HEK293 (cell line): ENCODE measurements around the gene CCR3.

Experiments
- CTCF ChIA-PET: fragments of 350-600 bp; formaldehyde crosslinking; extraction: SDS; loops from one replicate; lab custom pipeline; 2021; ENCODE audit warnings: antibody characterized with exemption; lab: Yijun Ruan, JAX
- POLR2A ChIA-PET: fragments of 300-600 bp; formaldehyde crosslinking; extraction: SDS; loops from one replicate; lab custom pipeline; 2020; ENCODE audit warnings: antibody characterized with exemption, inconsistent platforms; lab: Yijun Ruan, JAX
- H3K27ac ChIP-seq: fragments of 200-500 bp; sonication (Bioruptor generic); 2 replicates; pipeline ENCODE4 v1.5.1; 2014; ENCODE audit warnings: low read depth, low read length, control low read depth, inconsistent platforms; ENCODE audit errors: extremely low read depth
- H3K36me3 ChIP-seq, 2 experiments: fragments of 200-500 bp in 1 of 2; sonication (Bioruptor generic) in 1 of 2; 1 replicate in 1 of 2; 2 replicates in 1 of 2; pipeline ENCODE4 v1.5.1; 2014 to 2017; ENCODE audit warnings: inconsistent platforms in 2 of 2, low read length in 2 of 2; ENCODE audit not compliant: control insufficient read depth in 2 of 2, insufficient read depth in 1 of 2
- H3K4me1 ChIP-seq: fragments of 200-500 bp; sonication (Bioruptor generic); 2 replicates; pipeline ENCODE4 v1.5.1; 2014; ENCODE audit warnings: mild to moderate bottlenecking, low read length, inconsistent platforms; ENCODE audit not compliant: control insufficient read depth, insufficient read depth
- H3K4me3 ChIP-seq: 2 replicates; pipeline ENCODE4 v1.5.1; 2011; ENCODE audit warnings: low read depth, mild to moderate bottlenecking, control low read depth, low read length, moderate library complexity
- H3K9me3 ChIP-seq: fragments of 200-500 bp; sonication (Bioruptor generic); 2 replicates; pipeline ENCODE4 v1.5.1; 2014; ENCODE audit warnings: low read depth, low read length, inconsistent platforms; ENCODE audit not compliant: control insufficient read depth, insufficient read depth
- GLI4 ChIP-seq: fragments of 450-650 bp; formaldehyde crosslinking; IDR thresholded peaks from 2 replicates; pipeline ENCODE4 v1.5.1; 2016; ENCODE audit warnings: missing biosample characterization, missing genetic modification characterization
- KLF16 ChIP-seq: fragments of 450-650 bp; formaldehyde crosslinking; IDR thresholded peaks from 2 replicates; pipeline ENCODE4 v1.5.1; 2017; ENCODE audit warnings: missing biosample characterization, missing genetic modification characterization
- KLF8 ChIP-seq: fragments of 450-650 bp; formaldehyde crosslinking; IDR thresholded peaks from 2 replicates; pipeline ENCODE4 v1.5.1; 2016; ENCODE audit warnings: missing biosample characterization, missing genetic modification characterization
- MYNN ChIP-seq: fragments of 450-650 bp; formaldehyde crosslinking; IDR thresholded peaks from 2 replicates; pipeline ENCODE4 v1.5.1; 2016; ENCODE audit warnings: missing biosample characterization, missing genetic modification characterization, borderline replicate concordance
- REST ChIP-seq: fragments of 450-650 bp; formaldehyde crosslinking; IDR thresholded peaks from 2 replicates; pipeline ENCODE4 v1.5.1; 2016; ENCODE audit warnings: missing biosample characterization, missing genetic modification characterization
- SETDB1 ChIP-seq: IDR thresholded peaks from one replicate; pipeline ENCODE4 v1.6.1; 2017; ENCODE audit warnings: mild to moderate bottlenecking, low read length, moderate library complexity, mixed read lengths; ENCODE audit not compliant: insufficient read length
- TCF7L2 ChIP-seq: IDR thresholded peaks from 2 replicates; pipeline ENCODE4 v1.6.1; 2011; ENCODE audit warnings: low read depth, mild to moderate bottlenecking, inconsistent platforms, low read length, moderate library complexity, borderline replicate concordance
- ZBTB44 ChIP-seq: fragments of 450-650 bp; IDR thresholded peaks from 2 replicates; pipeline ENCODE4 v1.5.1; 2018; ENCODE audit warnings: missing biosample characterization, mild to moderate bottlenecking, missing genetic modification characterization
- ZBTB6 ChIP-seq: fragments of 450-650 bp; formaldehyde crosslinking; IDR thresholded peaks from 2 replicates; pipeline ENCODE4 v1.5.1; 2017; ENCODE audit warnings: missing biosample characterization, missing genetic modification characterization
- ZEB2 ChIP-seq: fragments of 450-650 bp; formaldehyde crosslinking; IDR thresholded peaks from 2 replicates; pipeline ENCODE4 v1.5.1; 2016; ENCODE audit warnings: missing biosample characterization, missing genetic modification characterization
- ZNF138 ChIP-seq: fragments of 450-650 bp; formaldehyde crosslinking; IDR thresholded peaks from 2 replicates; pipeline ENCODE4 v1.5.1; 2016; ENCODE audit warnings: missing biosample characterization, missing genetic modification characterization, borderline replicate concordance
- ZNF146 ChIP-seq: fragments of 450-650 bp; formaldehyde crosslinking; IDR thresholded peaks from 2 replicates; pipeline ENCODE4 v1.5.1; 2016; ENCODE audit warnings: missing biosample characterization, missing genetic modification characterization
- ZNF148 ChIP-seq: fragments of 450-650 bp; formaldehyde crosslinking; IDR thresholded peaks from 2 replicates; pipeline ENCODE4 v1.5.0; 2017; ENCODE audit warnings: missing biosample characterization, missing genetic modification characterization, borderline replicate concordance
- ZNF629 ChIP-seq: fragments of 450-650 bp; formaldehyde crosslinking; IDR thresholded peaks from 2 replicates; pipeline ENCODE4 v1.5.1; 2017; ENCODE audit warnings: missing biosample characterization, missing genetic modification characterization
- ZNF664 ChIP-seq: fragments of 450-650 bp; formaldehyde crosslinking; IDR thresholded peaks from 2 replicates; pipeline ENCODE4 v1.5.1; 2016; ENCODE audit warnings: missing biosample characterization, missing genetic modification characterization
- ZNF768 ChIP-seq: fragments of 450-650 bp; formaldehyde crosslinking; IDR thresholded peaks from 2 replicates; pipeline ENCODE4 v1.5.1; 2018; ENCODE audit warnings: missing biosample characterization, mild to moderate bottlenecking, missing genetic modification characterization
- ZNF776 ChIP-seq: fragments of 450-650 bp; formaldehyde crosslinking; IDR thresholded peaks from 2 replicates; pipeline ENCODE4 v1.5.0; 2017; ENCODE audit warnings: missing biosample characterization, missing genetic modification characterization, borderline replicate concordance
- ZNF830 ChIP-seq: fragments of 450-650 bp; IDR thresholded peaks from 2 replicates; pipeline ENCODE4 v1.5.0; 2018; ENCODE audit warnings: missing biosample characterization, missing genetic modification characterization, low read depth, mild to moderate bottlenecking, moderate library complexity
- ZNF837 ChIP-seq: fragments of 450-650 bp; formaldehyde crosslinking; IDR thresholded peaks from 2 replicates; pipeline ENCODE4 v1.5.1; 2016; ENCODE audit warnings: missing biosample characterization, missing genetic modification characterization

CCR3 gene

GRCh38 chr3:46194868-46195553 is 47.2 kb upstream of the CCR3 start:
- TF ChIP-seq ZEB2 (tag by site-specific recombination) (no peak), ZNF146 (no peak), SETDB1 (peak; percentile 4), ZNF837 (tag by site-specific recombination) (no peak), ZNF138 (tag by site-specific recombination) (no peak), KLF8 (tag by site-specific recombination) (no peak)
- TF ChIP-seq, all 188 proteins: peak for 1
- ChIA-PET CTCF (no interaction called here), POLR2A (no interaction called here)
- no peaks in the 10 kb centered on the region for H3K9me3 ChIP-seq
- H3K27ac ChIP-seq, result no peak overlapping the region
- H3K4me3 ChIP-seq, result no peak overlapping the region
- H3K4me1 ChIP-seq, result no peaks in the 10 kb centered on the region
- H3K36me3 ChIP-seq, result no peaks in the 10 kb centered on the region

GRCh38 chr3:46196261-46196957 is 45.9 kb upstream of the CCR3 start:
- H3K4me3 ChIP-seq, result no peak overlapping the region
- no peaks in the 10 kb centered on the region for H3K4me1 ChIP-seq
- no peaks in the 10 kb centered on the region for H3K36me3 ChIP-seq
- H3K27ac ChIP-seq, result no peak overlapping the region
- ChIA-PET CTCF (interaction anchor here (0.6 to 3.7 kb wide), 2 partner anchors 11 to 57 kb away, joined by 3 to 24 read pairs; partner anchors contain the start of gene CCR1), POLR2A (no interaction called here)
- TF ChIP-seq ZNF148 (tag by site-specific recombination) (no peak), ZNF830 (tag by site-specific recombination) (no peak), ZNF629 (no peak), ZBTB6 (no peak), KLF16 (tag by site-specific recombination) (no peak)
- no peaks in the 10 kb centered on the region for H3K9me3 ChIP-seq

GRCh38 chr3:46200211-46200610 is 42.0 kb upstream of the CCR3 start:
- POLR2A ChIA-PET, result no interaction called here
- TF ChIP-seq GLI4 (tag by site-specific recombination) (no peak), ZNF148 (tag by site-specific recombination) (no peak), ZBTB44 (tag by site-specific recombination) (no peak), ZNF664 (no peak), MYNN (no peak), ZNF776 (tag by site-specific recombination) (no peak), TCF7L2 (no peak), ZNF768 (tag by site-specific recombination) (no peak), REST (tag by site-specific recombination) (no peak)

More at GRCh38 chr3:46200211-46200610, 42.0 kb upstream of the CCR3 start:
- no peaks in the 10 kb centered on the region for H3K4me1 ChIP-seq
- H3K27ac ChIP-seq, result no peak overlapping the region
- H3K36me3 ChIP-seq, result no peaks in the 10 kb centered on the region
- CTCF ChIA-PET, result no interaction called here
- no peak overlapping the region for H3K4me3 ChIP-seq
- no peaks in the 10 kb centered on the region for H3K9me3 ChIP-seq
